Endothelial cell of umbilical vein (primary cell): ENCODE data around the gene PAPPA. TPM values are rescaled to one million over a fixed set of nuclear protein-coding genes. Genes with fewer than 3 reads are reported as not detected.

Source experiments
- BruUV-seq: library from RNA; stranded (reverse); fragments of 400-500 nt; replicated peaks from 2 replicates; lab custom pipeline; 2021; lab: Mats Ljungman, UMichigan
- CTCF ChIA-PET: fragments of 300-600, 350-600 bp; sonication (Branson Sonifier 250); formaldehyde crosslinking; loops from one replicate; lab custom pipeline; 2021; ENCODE audit warnings: antibody characterized with exemption, inconsistent platforms; lab: Charles Lee
- POLR2A ChIA-PET: fragments of 300-600, 350-600 bp; sonication (Branson Sonifier 250); formaldehyde crosslinking; loops from one replicate; lab custom pipeline; 2021; ENCODE audit warnings: antibody characterized with exemption, inconsistent platforms; lab: Charles Lee
- DNase-seq: peaks from one replicate; pipeline ENCODE4 v3.0.0-alpha.2; 2011; ENCODE audit warnings: low read depth, low spot score
- FAIRE-seq: peaks from 2 replicates; lab custom pipeline; 2011; peaks lifted over from hg19 to GRCh38; lab: Jason Lieb, UNC
- H2AFZ ChIP-seq: 2 replicates; pipeline ENCODE4 v1.6.0; 2012; ENCODE audit warnings: low read depth, low read length, control low read depth, inconsistent platforms
- H3K27ac ChIP-seq: 2 replicates; pipeline ENCODE4 v1.5.1; 2011; ENCODE audit warnings: low read depth, mild to moderate bottlenecking, control low read depth, low read length, moderate library complexity; ENCODE audit not compliant: insufficient read depth
- H3K27me3 ChIP-seq, 2 experiments: 2 replicates each; pipeline versions ENCODE4 v1.6.0 to v1.6.1; 2011; ENCODE audit warnings: low read length in 2 of 2, mixed read lengths in 1 of 2; ENCODE audit not compliant: control insufficient read depth in 2 of 2, insufficient read depth in 2 of 2
- H3K36me3 ChIP-seq, 2 experiments: 2 replicates in 1 of 2; 3 replicates in 1 of 2; pipeline ENCODE4 v1.5.1; 2011; ENCODE audit warnings: low read length in 2 of 2, mild to moderate bottlenecking in 1 of 2, moderate library complexity in 1 of 2; ENCODE audit not compliant: control insufficient read depth in 2 of 2, insufficient read depth in 2 of 2; ENCODE audit errors: extremely low read depth in 1 of 2
- H3K4me1 ChIP-seq: 3 replicates; pipeline ENCODE4 v1.5.1; 2011; ENCODE audit warnings: mild to moderate bottlenecking, low read length; ENCODE audit not compliant: control insufficient read depth, insufficient read depth; ENCODE audit errors: extremely low read depth
- H3K4me2 ChIP-seq: 2 replicates; pipeline ENCODE4 v1.6.1; 2011; ENCODE audit warnings: low read length, control low read depth, mixed read lengths; ENCODE audit not compliant: insufficient read depth
- H3K4me3 ChIP-seq, 3 experiments: fragments of 200-600 bp in 1 of 3; sonication (generic), shearing (Covaris generic) in 1 of 3; replicated peaks in 1 of 3; 2 replicates each; pipeline ENCODE4 v1.5.1; 2011 to 2016; ENCODE audit warnings: control low read depth in 3 of 3, low read length in 3 of 3, mild to moderate bottlenecking in 2 of 3, inconsistent platforms in 1 of 3, low read depth in 1 of 3, moderate library complexity in 1 of 3; ENCODE audit not compliant: insufficient read depth in 1 of 3
- H3K79me2 ChIP-seq: 2 replicates; pipeline ENCODE4 v1.6.0; 2012; ENCODE audit warnings: low read length, inconsistent platforms; ENCODE audit not compliant: control insufficient read depth, insufficient read depth
- H3K9ac ChIP-seq: replicated peaks from 2 replicates; pipeline ENCODE3; 2011; ENCODE audit warnings: low read length, control low read depth; ENCODE audit not compliant: insufficient read depth; ENCODE audit errors: extremely low read depth
- H3K9me1 ChIP-seq: replicated peaks from 3 replicates; pipeline ENCODE4 v1.6.0; 2011; ENCODE audit warnings: mild to moderate bottlenecking, low read length; ENCODE audit not compliant: control insufficient read depth, insufficient read depth; ENCODE audit errors: extremely low read depth
- H3K9me3 ChIP-seq: replicated peaks from 2 replicates; pipeline ENCODE4 v1.5.1; 2012; ENCODE audit warnings: low read length, inconsistent platforms; ENCODE audit not compliant: control insufficient read depth, insufficient read depth
- H4K20me1 ChIP-seq: replicated peaks from 2 replicates; pipeline ENCODE3; 2011; ENCODE audit warnings: mild to moderate bottlenecking, low read length; ENCODE audit not compliant: control insufficient read depth, insufficient read depth; ENCODE audit errors: extremely low read depth
- EZH2 ChIP-seq: IDR thresholded peaks from 2 replicates; pipeline ENCODE4 v1.6.1; 2012; ENCODE audit warnings: borderline replicate concordance, low read depth, mild to moderate bottlenecking, moderate library complexity, low read length, inconsistent platforms; ENCODE audit not compliant: severe bottlenecking
- FOS ChIP-seq: IDR thresholded peaks from 2 replicates; pipeline ENCODE4 v1.6.1; 2011; ENCODE audit warnings: mild to moderate bottlenecking, low read length, moderate library complexity, borderline replicate concordance; ENCODE audit not compliant: insufficient read depth
- GATA2 ChIP-seq: IDR thresholded peaks from 2 replicates; pipeline ENCODE4 v1.7.0; 2011; ENCODE audit warnings: low read depth, mild to moderate bottlenecking, moderate library complexity, mixed read lengths, low read length; ENCODE audit not compliant: insufficient read length, insufficient read depth
- MAX ChIP-seq: IDR thresholded peaks from 2 replicates; pipeline ENCODE4 v1.6.1; 2011; ENCODE audit not compliant: insufficient read depth, insufficient read length
- MYC ChIP-seq: IDR thresholded peaks from one replicate; pipeline ENCODE4 v1.6.1; 2011; ENCODE audit warnings: mild to moderate bottlenecking, low read depth, low read length
- POLR2A ChIP-seq: IDR thresholded peaks from 2 replicates; pipeline ENCODE4 v1.6.1; 2012; ENCODE audit warnings: low read depth, mild to moderate bottlenecking, control low read depth, low read length
- POLR2AphosphoS5 ChIP-seq: IDR thresholded peaks from 2 replicates; pipeline ENCODE4 v1.6.1; 2012; ENCODE audit warnings: low read depth, mild to moderate bottlenecking, control low read depth, low read length, moderate library complexity; ENCODE audit not compliant: insufficient read depth
- dilution Hi-C: fragments of 300-500 bp; cut with MboI; formaldehyde crosslinking; loops from one replicate; pipeline ENCODE4 v1.15.0; 2019; ENCODE audit warnings: low sequenced_read_pairs; ENCODE audit not compliant: extremely low pct_ligation_motif_present
- intact Hi-C: fragments of 100-400 bp; cut with micrococcal nuclease; formaldehyde crosslinking; loops from one replicate; pipeline ENCODE4 v1.10.0; 2022
- polyA plus RNA-seq, 4 experiments: library from polyadenylated mRNA; depleted of rRNA in 3 of 4; stranded (reverse) in 3 of 4; unstranded in 1 of 4; fragments of >200 nt; gene quantifications; 2 replicates each; pipeline versions ENCODE4 v1.2.1 to v1.2.3, GENCODE V29; 2011 to 2012; ENCODE audit warnings: missing spikeins in 1 of 4
- total RNA-seq: library from RNA; stranded (reverse); gene quantifications from 2 replicates; pipeline ENCODE4 v1.2.3, GENCODE V29; 2021
- TF ChIP-seq, protein P1 (sequence below), 2 donors: IDR thresholded peaks; 1 replicate in 1 of 2; 2 replicates in 1 of 2; pipeline ENCODE4 v1.5.1; 2011; ENCODE audit warnings: low read length in 2 of 2, mild to moderate bottlenecking in 2 of 2, moderate library complexity in 2 of 2, control low read depth in 1 of 2, inconsistent platforms in 1 of 2, low read depth in 1 of 2; ENCODE audit not compliant: insufficient read depth in 1 of 2; ENCODE audit errors: extremely low read depth in 1 of 2

PAPPA gene
- total and polyA plus RNA-seq, 2 donors (not counting 3 experiments of a cell fraction or from before 2014, with no cell fraction given), result 0.13 to 0.41 TPM

DNA sequence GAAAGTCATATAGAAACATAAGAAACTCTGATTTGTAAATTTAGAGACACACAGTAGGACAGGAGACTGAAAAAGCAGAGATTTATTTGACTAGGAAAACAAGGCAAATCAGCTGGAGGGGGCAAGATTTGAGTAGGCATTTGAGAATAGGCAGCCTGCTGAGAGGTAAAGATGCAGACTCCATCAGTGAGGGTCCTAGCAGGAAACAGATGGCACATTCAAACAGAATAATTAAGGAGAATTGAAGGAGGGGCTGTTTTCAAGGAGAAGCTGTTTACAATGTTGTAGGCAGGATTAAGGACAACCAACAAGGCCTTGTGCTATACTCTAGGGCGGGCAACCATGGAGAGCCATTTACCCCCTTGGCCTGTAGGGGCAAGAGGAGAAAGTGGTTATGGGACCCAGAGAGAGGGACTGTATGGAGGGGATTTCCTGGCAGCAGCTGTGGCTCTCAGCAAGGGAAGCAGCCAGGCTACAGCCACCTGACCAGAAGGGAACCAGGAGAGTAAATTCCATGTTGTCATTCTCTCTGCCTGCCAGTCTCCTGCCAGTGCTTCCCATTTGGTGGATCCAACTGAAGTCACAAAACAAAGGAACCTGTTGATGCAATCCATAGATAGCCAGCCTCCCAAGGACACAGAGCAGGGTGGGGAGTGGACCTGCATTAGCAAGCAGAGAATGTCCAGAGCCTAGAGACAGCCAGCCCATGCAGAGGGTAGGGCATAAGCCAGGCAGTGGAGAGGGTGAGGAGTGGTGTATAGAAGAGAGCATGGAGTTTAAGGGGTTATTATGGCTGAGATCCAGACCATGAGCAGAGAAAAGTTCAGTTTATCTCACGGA lies 38.2 kb downstream of the PAPPA start:
- Histone ChIP-seq H3K79me2 (no peaks in the 10 kb centered on the region), H3K4me1 (peaks cover 3% of the 10 kb centered on the region), H2AFZ (no peak overlapping the region), H3K4me2 (no peak overlapping the region), H3K27ac (no peak overlapping the region), H3K9ac (no peak overlapping the region), H3K9me3 (no peaks in the 10 kb centered on the region), H3K27me3 (no peaks in the 10 kb centered on the region), H4K20me1 (no peaks in the 10 kb centered on the region), H3K9me1 (no peaks in the 10 kb centered on the region), H3K36me3 (no peaks in the 10 kb centered on the region), H3K4me3 (no peak overlapping the region)
- ChIA-PET POLR2A (no interaction called here), CTCF (no interaction called here)
- DNase-seq (no peak), FAIRE-seq (no peak)
- dilution Hi-C loops (no loop called here), intact Hi-C loops (no loop called here)
- TF ChIP-seq EZH2 (no peak), GATA2 (no peak), MAX (no peak), FOS (no peak), POLR2AphosphoS5 (no peak), POLR2A (no peak), MYC (no peak)
- TF ChIP-seq, protein P1, sequence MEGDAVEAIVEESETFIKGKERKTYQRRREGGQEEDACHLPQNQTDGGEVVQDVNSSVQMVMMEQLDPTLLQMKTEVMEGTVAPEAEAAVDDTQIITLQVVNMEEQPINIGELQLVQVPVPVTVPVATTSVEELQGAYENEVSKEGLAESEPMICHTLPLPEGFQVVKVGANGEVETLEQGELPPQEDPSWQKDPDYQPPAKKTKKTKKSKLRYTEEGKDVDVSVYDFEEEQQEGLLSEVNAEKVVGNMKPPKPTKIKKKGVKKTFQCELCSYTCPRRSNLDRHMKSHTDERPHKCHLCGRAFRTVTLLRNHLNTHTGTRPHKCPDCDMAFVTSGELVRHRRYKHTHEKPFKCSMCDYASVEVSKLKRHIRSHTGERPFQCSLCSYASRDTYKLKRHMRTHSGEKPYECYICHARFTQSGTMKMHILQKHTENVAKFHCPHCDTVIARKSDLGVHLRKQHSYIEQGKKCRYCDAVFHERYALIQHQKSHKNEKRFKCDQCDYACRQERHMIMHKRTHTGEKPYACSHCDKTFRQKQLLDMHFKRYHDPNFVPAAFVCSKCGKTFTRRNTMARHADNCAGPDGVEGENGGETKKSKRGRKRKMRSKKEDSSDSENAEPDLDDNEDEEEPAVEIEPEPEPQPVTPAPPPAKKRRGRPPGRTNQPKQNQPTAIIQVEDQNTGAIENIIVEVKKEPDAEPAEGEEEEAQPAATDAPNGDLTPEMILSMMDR (IDR thresholded peaks at IDR 0.05; ENCODE audit: extremely low read depth in 1 of 2, insufficient read depth in 1 of 2, low read depth in 1 of 2, low read length in 2 of 2), result no peak
- BruUV-seq, result no TSS peak
